ENCODE data around the gene FHL3. TPM values are rescaled to one million over a fixed set of nuclear protein-coding genes. Genes with fewer than 3 reads are reported as not detected.

The FHL3 gene
- total and polyA plus RNA-seq, 10 donors = 8.6 to 39.9 (median 16.3) TPM

DNA sequence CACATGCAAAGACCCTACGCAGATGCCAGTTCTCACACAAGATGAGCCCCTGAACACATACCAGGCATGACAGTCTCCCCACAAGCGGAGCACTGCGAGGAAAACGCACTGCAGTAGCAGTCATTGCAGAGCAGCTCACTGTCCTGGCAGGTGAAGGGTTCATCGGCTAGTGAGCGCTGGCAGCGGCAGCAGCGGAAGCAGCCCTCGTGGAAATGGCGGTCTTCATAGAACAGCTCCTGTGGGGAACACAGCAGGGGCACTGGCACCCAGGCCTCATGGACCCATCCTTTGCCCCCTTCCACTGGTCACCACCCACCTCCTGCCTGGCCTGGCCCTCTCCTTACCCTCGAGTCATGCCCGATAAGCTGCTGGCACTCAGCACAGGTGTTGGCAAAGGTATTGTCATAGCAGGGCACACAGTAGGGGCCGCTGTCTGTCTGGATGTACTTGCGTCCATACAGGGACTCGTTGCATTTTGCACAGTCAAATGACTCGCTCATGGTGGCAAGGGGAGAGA lies 6.3 kb downstream of the FHL3 start:
- Histone ChIP-seq H3K4me1 (peaks cover 28 to 97% (median 78%) of the 10 kb centered on the region in 6 donors), H3K9me3 (no peaks in the 10 kb centered on the region), H3K27me3 (replicated peaks in 1 of 7) (peaks cover 0 to 11% (median 0%) of the 10 kb centered on the region in 7 donors), H3K27ac (peak overlapping the region; percentile 2 to 91 (median 82)), H3K36me3 (peaks cover 0 to 22% (median 0%) of the 10 kb centered on the region in 6 donors), H3K4me3 (peak overlapping the region in 1 of 8 donors; percentile 32)
- 60 to 80% (median 68%) methylated on average over 5 to 16 of the region's 16 CpGs for WGBS, 5 donors
- intact Hi-C loops (cut with DNase I; ENCODE audit: low total_unique reads) = no loop called here
- TF ChIP-seq POLR2AphosphoS5 (IDR thresholded peaks at IDR 0.05) (no peak), CTCF (IDR thresholded peaks at IDR 0.05 in 8 of 11, conservative IDR thresholded peaks at IDR 0.05 in 3 of 11) (no peak), POLR2A (IDR thresholded peaks at IDR 0.05) (no peak)
- DNase-seq = no peak

DNA sequence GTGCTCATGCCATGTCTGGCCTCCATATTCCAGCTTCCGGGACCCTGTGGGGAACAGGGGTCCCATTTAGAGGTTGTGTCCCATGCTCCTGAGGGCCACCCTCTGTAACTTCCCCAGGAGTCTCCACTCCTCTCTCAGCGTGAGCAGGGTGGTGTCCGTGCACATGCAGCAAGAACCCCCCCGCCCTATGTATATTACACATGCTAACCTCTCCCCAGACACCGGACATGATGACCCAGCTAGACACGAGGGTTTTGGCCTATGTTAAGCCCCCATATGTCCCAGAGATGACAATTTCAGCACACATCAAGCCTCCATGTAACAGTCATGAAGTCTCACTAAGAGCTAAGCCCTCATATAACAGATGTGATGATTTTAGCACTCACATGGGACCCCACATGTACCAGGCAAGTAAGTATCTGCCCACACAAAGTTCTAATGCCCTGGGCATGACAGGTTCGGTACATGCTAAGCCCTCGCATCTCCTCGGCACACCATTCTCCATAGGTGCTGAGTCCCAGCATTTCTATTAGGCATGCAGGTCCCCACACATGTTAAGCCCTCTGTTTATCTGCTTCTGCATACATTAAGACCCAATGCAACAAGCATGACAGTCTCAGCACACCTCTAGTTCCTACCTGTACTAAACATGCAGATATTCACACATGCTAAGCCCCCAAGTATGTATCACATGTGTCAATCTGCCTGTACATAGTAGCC lies 7.1 kb downstream of the FHL3 start:
- WGBS, 5 donors = 83 to 89% (median 88%) methylated on average over 9 of the region's 9 CpGs
- H3K9me3 ChIP-seq = no peaks in the 10 kb centered on the region
- intact Hi-C loops (cut with DNase I; ENCODE audit: low total_unique reads) = no loop called here
- no peak overlapping the region for H3K4me3 ChIP-seq
- peaks cover 28 to 90% (median 74%) of the 10 kb centered on the region in 6 donors for H3K4me1 ChIP-seq
- H3K27me3 ChIP-seq (replicated peaks in 1 of 7) = peaks cover 0 to 5% (median 0%) of the 10 kb centered on the region in 7 donors
- TF ChIP-seq CTCF (IDR thresholded peaks at IDR 0.05 in 8 of 11, conservative IDR thresholded peaks at IDR 0.05 in 3 of 11) (no peak), POLR2AphosphoS5 (IDR thresholded peaks at IDR 0.05) (no peak), POLR2A (IDR thresholded peaks at IDR 0.05) (no peak)
- DNase-seq = no peak
- H3K36me3 ChIP-seq = peaks cover 0 to 22% (median 0%) of the 10 kb centered on the region in 6 donors
- H3K27ac ChIP-seq = peak overlapping the region in 7 of 8 donors; percentile 79 to 91 (median 82)

- TF ChIP-seq POLR2A (IDR thresholded peaks at IDR 0.05) = no peak
- no peak for TF ChIP-seq POLR2AphosphoS5 (IDR thresholded peaks at IDR 0.05)
- TF ChIP-seq CTCF (IDR thresholded peaks at IDR 0.05 in 8 of 11, conservative IDR thresholded peaks at IDR 0.05 in 3 of 11) = no peak
- intact Hi-C loops (cut with DNase I; ENCODE audit: low total_unique reads) = no loop called here
- 88 to 91% (median 89%) methylated on average over 13 to 25 of the region's 25 CpGs for WGBS, 5 donors
- no peak for DNase-seq
- peaks cover 0 to 22% (median 0%) of the 10 kb centered on the region in 6 donors for H3K36me3 ChIP-seq
- peaks cover 0 to 5% (median 0%) of the 10 kb centered on the region in 7 donors for H3K27me3 ChIP-seq (replicated peaks in 1 of 7)
- no peak overlapping the region for H3K4me3 ChIP-seq
- H3K9me3 ChIP-seq = no peaks in the 10 kb centered on the region
- peak overlapping the region in 7 of 8 donors; percentile 72 to 91 (median 82) for H3K27ac ChIP-seq
- peaks cover 28 to 82% (median 70%) of the 10 kb centered on the region in 6 donors for H3K4me1 ChIP-seq
These were observed 7.8 kb downstream of the FHL3 start for GRCh38 chr1:37997256-37998088.

Measured in spleen (tissue), 11 donors.